Astrocyte of the cerebellum (primary cell): ENCODE results near the gene CCDC71.

ENCODE experiments used
- DNase-seq: peaks from one replicate; pipeline ENCODE4 v3.0.0-alpha.2; 2011; ENCODE audit warnings: low read depth
- H3K4me3 ChIP-seq: 2 replicates; pipeline ENCODE4 v1.5.1; 2011; ENCODE audit warnings: mild to moderate bottlenecking, low read depth, low read length, moderate library complexity
- CTCF ChIP-seq: IDR thresholded peaks from 2 replicates; pipeline ENCODE4 v1.5.1; 2012; ENCODE audit warnings: low read length, low read depth, moderate library complexity, mild to moderate bottlenecking; ENCODE audit errors: missing control alignments
- in situ Hi-C: cut with HindIII; loops from 2 replicates; pipeline ENCODE4 v1.10.0; 2017; ENCODE audit warnings: low sequenced_read_pairs

CCDC71 gene

GRCh38 chr3:49198161-49198560 is 32.0 kb upstream of the CCDC71 start:
- DNase-seq: no peak
- no peak for TF ChIP-seq CTCF
- no peak overlapping the region for H3K4me3 ChIP-seq
- in situ Hi-C loops: no loop called here

- TF ChIP-seq CTCF: no peak
- DNase-seq: no peak
- in situ Hi-C loops: no loop called here
- no peak overlapping the region for H3K4me3 ChIP-seq
Observed at GRCh38 chr3:49191741-49192140, 25.6 kb upstream of the CCDC71 start.

- in situ Hi-C loops: no loop called here
- no peak overlapping the region for H3K4me3 ChIP-seq
- no peak for DNase-seq
- no peak for TF ChIP-seq CTCF
Observed at GRCh38 chr3:49183873-49184272, 17.7 kb upstream of the CCDC71 start.

- in situ Hi-C loops: no loop called here
- no peak for TF ChIP-seq CTCF
- DNase-seq: no peak
Observed at GRCh38 chr3:49182682-49183081, 16.6 kb upstream of the CCDC71 start.

GRCh38 chr3:49181351-49181750 is 15.2 kb upstream of the CCDC71 start:
- in situ Hi-C loops: no loop called here
- DNase-seq: no peak
- TF ChIP-seq CTCF: no peak
- H3K4me3 ChIP-seq: no peak overlapping the region

More at GRCh38 chr3:49182682-49183081, 16.6 kb upstream of the CCDC71 start:
- H3K4me3 ChIP-seq: no peak overlapping the region

- DNase-seq: no peak
- no peak for TF ChIP-seq CTCF
- in situ Hi-C loops: no loop called here
Observed at GRCh38 chr3:49180116-49180515, 14.0 kb upstream of the CCDC71 start.

GRCh38 chr3:49177073-49177472 is 10.9 kb upstream of the CCDC71 start:
- DNase-seq: no peak
- TF ChIP-seq CTCF: no peak
- in situ Hi-C loops: no loop called here

More at GRCh38 chr3:49180116-49180515, 14.0 kb upstream of the CCDC71 start:
- H3K4me3 ChIP-seq: no peak overlapping the region

More at GRCh38 chr3:49177073-49177472, 10.9 kb upstream of the CCDC71 start:
- H3K4me3 ChIP-seq: no peak overlapping the region
